Activated CD8-positive, alpha-beta memory T cell treated with anti-CD3 and anti-CD28 coated beads, Interleukin-2, amount 10 ng/mL, durations not matched to agents 7 days and 5 days (primary cell): ENCODE data around the gene TCIRG1. TPM values are rescaled to one million over a fixed set of nuclear protein-coding genes. Genes with fewer than 3 reads are reported as not detected.
"Not testable (repeated sequence)": the region's sequence is repeated elsewhere in the genome, so short reads cannot be mapped to it uniquely, and the experiment has no call there.

Experiments used
- ATAC-seq: fragments of 150-1000 bp; cut with Tn5 transposase; one replicate; pipeline ENCODE4 v1.10.0; 2021; ENCODE audit warnings: moderate library complexity
- CTCF ChIA-PET: fragments of 350-600 bp; sonication (Branson Sonifier 250); formaldehyde crosslinking; loops from one replicate; lab custom pipeline; 2021; ENCODE audit warnings: antibody characterized with exemption; lab: Charles Lee
- DNase-seq: peaks from one replicate; pipeline ENCODE4 v3.0.0-alpha.2; 2020
- H3K27ac Mint-ChIP-seq: one replicate; pipeline ENCODE4 v1.8.0; 2021; ENCODE audit warnings: mild to moderate bottlenecking, mixed read lengths
- H3K27me3 Mint-ChIP-seq: one replicate; pipeline ENCODE4 v1.8.0; 2021; ENCODE audit warnings: mixed read lengths
- H3K36me3 Mint-ChIP-seq: one replicate; pipeline ENCODE4 v1.8.0; 2021; ENCODE audit warnings: mild to moderate bottlenecking, mixed read lengths
- H3K4me1 Mint-ChIP-seq: one replicate; pipeline ENCODE4 v1.8.0; 2021; ENCODE audit warnings: mixed read lengths
- H3K4me3 Mint-ChIP-seq: one replicate; pipeline ENCODE4 v1.8.0; 2021; ENCODE audit warnings: mild to moderate bottlenecking, moderate library complexity, mixed read lengths
- H3K9me3 Mint-ChIP-seq: one replicate; pipeline ENCODE4 v1.8.0; 2022; ENCODE audit warnings: low read depth, mixed read lengths
- total RNA-seq, 2 experiments: library from RNA; stranded (reverse); gene quantifications; one replicate each; pipeline ENCODE4 v1.2.3, GENCODE V29; 2021

The TCIRG1 gene
- total RNA-seq, 2 experiments from 2014 or later = 235 to 311 TPM

DNA sequence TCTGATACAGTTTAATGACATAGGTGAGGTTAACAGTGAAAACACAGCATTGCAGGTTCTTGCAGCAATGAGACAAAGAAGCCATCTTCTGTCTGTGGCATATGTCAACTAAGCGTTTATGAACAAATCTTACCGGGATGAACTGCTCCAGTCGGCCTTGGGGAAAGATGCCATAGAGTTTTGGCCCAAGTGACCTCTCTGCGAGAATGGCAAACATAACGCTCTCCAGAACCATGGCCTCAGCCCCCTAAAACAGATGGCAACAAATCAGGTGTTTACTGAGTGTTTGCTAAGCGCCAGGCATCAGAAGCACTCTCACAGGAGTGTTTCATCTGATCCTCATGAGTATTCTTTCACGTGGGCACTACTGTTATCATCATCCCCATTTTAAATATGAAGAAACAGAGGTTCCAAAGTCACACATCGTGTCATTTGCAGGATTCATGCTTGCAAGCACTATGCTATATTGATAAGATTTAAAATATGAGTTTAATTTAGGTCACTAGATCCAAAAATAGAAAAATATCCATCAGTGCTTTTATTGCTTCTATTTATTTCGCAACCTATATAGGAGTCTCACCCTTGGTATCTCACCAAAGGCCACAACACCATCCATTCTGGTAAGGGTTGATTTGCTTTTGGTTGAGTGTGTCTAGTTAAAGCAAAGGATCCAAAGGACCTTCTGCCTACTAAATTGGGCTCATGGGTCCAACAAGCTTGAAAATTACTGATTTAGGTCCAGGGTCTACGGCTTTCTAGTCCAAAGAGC is 35.9 kb downstream of the TCIRG1 start:
- CTCF ChIA-PET = no interaction called here
- DNase-seq (no peak), ATAC-seq (no peak)
- no peak overlapping the region for H3K4me3 Mint-ChIP-seq
- H3K4me1 Mint-ChIP-seq = no peaks in the 10 kb centered on the region
- H3K27me3 Mint-ChIP-seq = no peaks in the 10 kb centered on the region
- no peak overlapping the region for H3K27ac Mint-ChIP-seq
- no peaks in the 10 kb centered on the region for H3K9me3 Mint-ChIP-seq
- H3K36me3 Mint-ChIP-seq = no peaks in the 10 kb centered on the region

DNA sequence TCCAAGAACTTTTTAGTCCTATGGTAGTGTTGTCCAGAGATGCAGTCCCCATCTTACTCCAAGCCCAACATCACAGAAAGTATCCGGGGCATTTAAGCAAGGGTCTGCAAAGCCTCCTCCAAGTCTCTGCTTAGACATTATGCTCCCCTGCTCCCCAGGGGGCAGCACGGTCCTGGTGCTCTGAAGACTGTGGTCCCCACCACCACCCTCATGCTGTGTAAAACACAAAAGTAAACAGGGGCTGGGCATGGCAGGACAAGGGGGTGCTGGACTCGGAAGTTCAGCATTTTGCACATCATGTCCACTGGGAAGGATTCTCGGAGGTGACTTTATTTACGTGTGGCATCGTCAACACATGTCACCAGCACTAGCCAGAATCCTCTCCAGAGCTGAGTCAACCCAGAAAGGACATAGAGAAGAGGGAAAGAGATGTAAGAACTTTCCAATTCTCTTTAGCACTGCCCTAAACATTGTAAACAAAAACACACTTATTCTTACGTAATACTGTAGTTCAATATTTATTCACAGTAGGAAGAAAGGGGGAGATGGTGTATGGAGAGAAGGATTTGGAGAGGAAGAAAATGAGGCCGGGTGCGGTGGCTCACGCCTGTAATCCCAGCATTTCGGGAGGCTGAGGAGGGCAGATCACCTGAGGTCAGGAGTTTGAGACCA is 37.7 kb downstream of the TCIRG1 start:
- H3K36me3 Mint-ChIP-seq = no peaks in the 10 kb centered on the region
- H3K27me3 Mint-ChIP-seq = no peaks in the 10 kb centered on the region
- CTCF ChIA-PET = no interaction called here
- no peaks in the 10 kb centered on the region for H3K9me3 Mint-ChIP-seq
- no peak for ATAC-seq
- no peaks in the 10 kb centered on the region for H3K4me1 Mint-ChIP-seq
- H3K4me3 Mint-ChIP-seq = no peak overlapping the region
- no peak for DNase-seq
- no peak overlapping the region for H3K27ac Mint-ChIP-seq

DNA sequence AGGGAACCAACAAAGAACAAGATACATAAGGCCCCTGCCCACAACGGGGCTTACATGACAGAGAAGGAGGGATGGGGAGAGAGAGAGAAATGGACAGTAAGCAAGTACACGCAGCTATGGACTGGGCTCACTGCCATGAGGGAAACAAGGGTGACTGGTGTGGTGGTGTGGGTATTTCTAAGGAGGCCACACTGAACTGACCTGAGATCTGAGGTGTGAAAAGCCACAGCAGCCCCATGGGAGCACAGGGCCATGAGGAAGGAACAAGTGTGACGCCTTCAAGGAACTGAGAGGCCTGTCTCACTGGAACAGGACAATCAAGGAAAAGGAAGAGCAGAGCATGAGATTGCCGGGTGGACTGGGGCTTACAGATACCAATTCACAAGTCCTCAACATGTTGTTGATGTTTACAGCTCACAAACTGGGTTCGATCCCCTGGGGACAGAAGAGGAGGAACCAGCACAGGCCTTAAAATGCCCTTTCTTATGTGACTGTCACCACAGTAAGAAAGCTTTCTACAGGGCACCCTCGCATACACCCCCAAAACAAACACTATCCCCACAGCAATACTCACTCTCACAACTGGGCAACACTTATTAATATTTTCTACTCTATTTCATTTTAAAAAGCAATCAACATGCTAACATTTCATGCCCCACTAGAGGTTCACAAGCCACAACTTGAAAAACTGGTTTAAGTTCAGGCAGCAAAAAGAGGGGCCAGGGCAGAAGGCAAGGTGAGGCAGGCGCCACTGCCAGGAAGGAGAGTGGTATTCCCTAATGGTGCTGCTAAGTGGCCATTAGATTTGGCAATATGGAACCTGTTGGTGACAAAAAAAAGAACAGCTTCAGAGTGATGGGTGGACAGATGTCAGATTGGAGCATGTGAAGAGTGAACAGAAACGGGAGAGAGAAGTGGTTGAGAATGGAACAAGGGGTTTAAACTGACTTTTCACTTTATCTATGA is 39.1 kb downstream of the TCIRG1 start:
- no peaks in the 10 kb centered on the region for H3K27me3 Mint-ChIP-seq
- no peak overlapping the region for H3K4me3 Mint-ChIP-seq
- no peak for ATAC-seq
- CTCF ChIA-PET = interaction anchor here (1.2 kb wide), 1 partner anchor 10 kb away, joined by 3 read pairs; no protein-coding TSS in a partner anchor
- no peak overlapping the region for H3K27ac Mint-ChIP-seq
- H3K9me3 Mint-ChIP-seq = no peaks in the 10 kb centered on the region
- no peak for DNase-seq
- H3K4me1 Mint-ChIP-seq = no peaks in the 10 kb centered on the region
- no peaks in the 10 kb centered on the region for H3K36me3 Mint-ChIP-seq

DNA sequence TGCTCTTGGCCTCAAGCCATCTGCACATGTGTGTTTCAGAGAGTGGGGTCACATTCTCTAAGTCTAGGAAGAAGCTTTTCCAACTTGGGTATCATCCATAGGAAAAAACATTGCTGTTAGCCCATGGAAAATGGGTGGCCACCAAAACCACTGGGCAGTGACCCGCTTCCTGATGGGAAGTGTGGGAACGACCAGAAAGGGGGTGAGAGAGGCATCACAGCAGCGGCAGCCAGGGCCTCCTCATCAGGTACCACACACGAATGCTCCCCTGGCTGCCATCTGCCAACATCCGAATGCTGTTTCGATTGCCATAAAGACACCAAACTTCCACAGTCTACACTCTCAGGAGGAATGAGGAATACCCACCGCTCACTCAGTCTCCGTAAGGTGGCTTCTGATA is 42.0 kb downstream of the TCIRG1 start:
- Mint-ChIP-seq H3K27me3 (no peaks in the 10 kb centered on the region), H3K36me3 (no peaks in the 10 kb centered on the region), H3K4me1 (no peaks in the 10 kb centered on the region), H3K27ac (no peak overlapping the region), H3K9me3 (no peaks in the 10 kb centered on the region), H3K4me3 (no peak overlapping the region)
- CTCF ChIA-PET = no interaction called here
- no peak for DNase-seq
- ATAC-seq = no peak

DNA sequence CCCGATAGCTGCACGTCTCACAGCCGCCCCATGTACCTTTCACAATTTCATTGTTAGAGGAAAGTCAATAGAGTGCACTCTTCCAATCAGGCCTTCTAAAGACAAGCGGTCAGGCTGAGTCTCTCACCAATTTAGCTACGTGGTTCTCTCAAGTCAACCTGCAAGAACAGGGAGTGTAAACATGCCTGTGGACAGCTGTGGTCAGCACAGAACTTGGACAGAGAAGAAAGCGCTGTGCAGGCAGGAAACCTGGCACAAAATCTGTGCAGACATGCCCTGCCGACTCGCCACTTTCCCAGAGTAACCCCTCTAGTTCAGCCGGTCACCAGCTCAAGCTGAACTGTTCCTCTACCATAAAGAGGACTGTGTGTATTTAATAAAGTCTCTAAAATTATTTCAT is 42.9 kb downstream of the TCIRG1 start:
- no peak for ATAC-seq
- H3K27me3 Mint-ChIP-seq = no peaks in the 10 kb centered on the region
- no peaks in the 10 kb centered on the region for H3K36me3 Mint-ChIP-seq
- no peak overlapping the region for H3K4me3 Mint-ChIP-seq
- H3K4me1 Mint-ChIP-seq = no peaks in the 10 kb centered on the region
- CTCF ChIA-PET = no interaction called here
- no peaks in the 10 kb centered on the region for H3K9me3 Mint-ChIP-seq
- H3K27ac Mint-ChIP-seq = no peak overlapping the region
- no peak for DNase-seq

DNA sequence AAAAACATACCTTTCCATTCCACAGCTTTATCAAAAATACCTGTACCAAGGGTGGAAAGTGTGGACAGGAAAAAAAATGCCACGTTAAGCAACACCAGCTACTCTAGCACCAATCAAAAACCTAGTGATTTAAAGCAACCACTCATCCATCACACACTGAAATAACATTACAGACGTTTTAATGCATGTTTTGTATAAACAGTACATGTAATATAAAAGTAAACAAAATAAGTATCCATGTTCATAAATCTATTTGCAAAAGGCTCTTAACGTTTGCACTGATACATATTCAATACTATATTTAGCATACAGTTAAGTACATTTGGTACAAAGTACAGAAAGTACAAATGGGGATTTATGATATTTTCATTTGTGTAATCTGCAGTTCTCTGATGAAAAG is 43.7 kb downstream of the TCIRG1 start:
- no peak for ATAC-seq
- H3K9me3 Mint-ChIP-seq = no peaks in the 10 kb centered on the region
- no peaks in the 10 kb centered on the region for H3K4me1 Mint-ChIP-seq
- no peak overlapping the region for H3K4me3 Mint-ChIP-seq
- no peaks in the 10 kb centered on the region for H3K27me3 Mint-ChIP-seq
- no peaks in the 10 kb centered on the region for H3K36me3 Mint-ChIP-seq
- H3K27ac Mint-ChIP-seq = no peak overlapping the region
- no peak for DNase-seq
- CTCF ChIA-PET = no interaction called here

DNA sequence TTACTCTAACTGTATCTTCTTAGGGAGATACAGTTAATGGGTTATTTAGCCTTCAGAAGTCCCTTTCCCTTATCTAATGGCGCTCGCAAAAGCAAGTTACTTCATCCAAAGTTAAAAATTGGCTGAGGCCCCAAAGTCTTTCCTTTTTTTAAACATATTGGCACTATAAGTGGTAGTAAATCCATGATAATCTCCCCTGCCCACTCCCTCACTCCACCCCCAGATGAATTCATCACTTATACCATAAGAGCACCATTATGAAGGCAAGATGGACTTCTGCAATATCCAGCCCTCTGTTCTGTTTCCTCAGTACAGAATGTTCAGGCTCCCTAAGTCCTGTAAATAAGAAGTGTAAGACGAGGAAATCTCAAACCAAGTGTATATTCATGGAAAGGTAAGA is 44.7 kb downstream of the TCIRG1 start:
- CTCF ChIA-PET = no interaction called here
- no peaks in the 10 kb centered on the region for H3K4me1 Mint-ChIP-seq
- no peak overlapping the region for H3K27ac Mint-ChIP-seq
- ATAC-seq (no peak), DNase-seq (no peak)
- no peaks in the 10 kb centered on the region for H3K9me3 Mint-ChIP-seq
- no peaks in the 10 kb centered on the region for H3K36me3 Mint-ChIP-seq
- H3K27me3 Mint-ChIP-seq = no peaks in the 10 kb centered on the region
- H3K4me3 Mint-ChIP-seq = no peak overlapping the region

DNA sequence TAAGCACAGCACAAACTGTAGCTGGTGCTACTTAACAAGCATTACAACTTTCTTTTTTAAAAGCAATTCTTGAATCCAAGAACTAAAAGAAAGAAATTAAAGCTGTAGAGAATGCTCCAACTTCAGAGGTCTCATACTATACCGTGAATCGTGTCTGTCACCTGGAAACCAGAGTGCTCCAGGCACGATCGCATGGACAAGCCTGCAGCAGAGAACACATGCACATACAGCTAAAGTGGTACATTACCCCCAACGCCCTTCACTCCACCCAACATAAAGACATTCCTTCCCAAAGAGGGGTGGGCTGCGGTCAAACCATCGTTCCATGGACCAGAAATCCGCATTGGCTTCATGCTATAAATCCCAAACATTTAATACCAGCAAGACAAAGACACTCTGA is 50.9 kb downstream of the TCIRG1 start:
- no peak for DNase-seq
- Mint-ChIP-seq H3K9me3 (no peaks in the 10 kb centered on the region), H3K27me3 (no peaks in the 10 kb centered on the region), H3K27ac (no peak overlapping the region), H3K4me3 (no peak overlapping the region), H3K4me1 (peaks cover 5% of the 10 kb centered on the region), H3K36me3 (no peaks in the 10 kb centered on the region)
- no peak for ATAC-seq
- CTCF ChIA-PET = no interaction called here

DNA sequence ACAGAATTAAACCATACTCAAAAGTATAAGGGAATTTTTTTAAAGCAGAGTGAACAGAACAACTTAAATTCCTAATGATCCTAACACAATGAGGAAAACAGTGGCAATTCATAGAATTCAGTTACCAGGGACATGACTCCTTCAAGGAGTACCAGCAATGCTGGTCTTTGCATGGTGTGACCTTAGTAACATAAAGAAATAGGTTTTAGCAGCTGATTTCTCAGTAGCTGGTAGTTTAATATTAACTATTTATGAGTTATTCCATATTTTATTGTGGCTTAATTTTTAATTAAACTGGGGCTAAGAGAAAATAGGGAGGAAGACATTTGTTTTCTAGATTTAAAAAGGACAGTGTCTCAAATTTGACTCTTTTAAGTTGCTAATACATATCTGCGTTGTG is 51.5 kb downstream of the TCIRG1 start:
- no peak for DNase-seq
- ATAC-seq = no peak
- H3K36me3 Mint-ChIP-seq = no peaks in the 10 kb centered on the region
- no peaks in the 10 kb centered on the region for H3K9me3 Mint-ChIP-seq
- H3K4me1 Mint-ChIP-seq = peaks cover 5% of the 10 kb centered on the region
- H3K4me3 Mint-ChIP-seq = no peak overlapping the region
- CTCF ChIA-PET = no interaction called here
- H3K27ac Mint-ChIP-seq = peak overlapping the region; percentile 42
- H3K27me3 Mint-ChIP-seq = no peaks in the 10 kb centered on the region

DNA sequence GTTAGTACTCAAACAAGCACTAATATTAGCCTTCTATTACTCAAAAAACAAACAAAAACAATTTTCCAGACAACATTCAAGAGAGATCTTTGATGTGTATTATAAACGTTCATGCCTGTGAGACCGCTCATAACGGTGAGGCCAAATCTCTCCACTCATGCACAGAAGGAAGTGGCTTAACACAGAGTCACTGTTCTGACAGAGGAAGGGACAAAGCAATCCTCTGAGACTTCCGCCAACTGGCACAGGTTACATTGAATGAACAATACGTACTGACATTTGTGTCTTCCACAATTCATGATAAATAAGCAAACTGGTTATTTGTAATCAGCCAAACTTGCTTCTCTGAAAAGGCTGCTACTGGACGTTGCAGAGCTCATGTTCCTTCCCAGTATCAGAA is 51.9 kb downstream of the TCIRG1 start:
- no peaks in the 10 kb centered on the region for H3K9me3 Mint-ChIP-seq
- ATAC-seq (no peak), DNase-seq (no peak)
- no peaks in the 10 kb centered on the region for H3K27me3 Mint-ChIP-seq
- peaks cover 5% of the 10 kb centered on the region for H3K4me1 Mint-ChIP-seq
- H3K36me3 Mint-ChIP-seq = no peaks in the 10 kb centered on the region
- CTCF ChIA-PET = no interaction called here
- H3K4me3 Mint-ChIP-seq = no peak overlapping the region
- H3K27ac Mint-ChIP-seq = peak overlapping the region; percentile 42

DNA sequence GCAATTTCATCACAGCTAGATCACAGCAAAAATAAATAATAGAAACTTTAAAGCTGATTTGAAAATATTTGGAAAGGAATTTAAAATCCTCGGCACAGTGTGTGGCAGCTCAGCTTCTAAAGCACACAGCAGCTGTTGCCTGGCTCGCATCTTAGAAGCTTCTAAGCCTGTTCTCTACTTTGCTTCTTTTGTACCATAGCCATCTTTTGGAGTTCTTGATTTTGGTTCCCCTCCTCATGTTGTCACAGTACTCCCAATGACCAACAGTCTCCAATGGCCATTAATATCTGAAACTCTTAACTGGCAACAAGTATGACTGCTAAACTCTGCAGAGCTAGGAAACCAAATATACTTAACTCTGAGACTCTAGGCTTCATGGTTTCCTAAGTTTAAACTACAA is 53.6 kb downstream of the TCIRG1 start:
- no peaks in the 10 kb centered on the region for H3K36me3 Mint-ChIP-seq
- ATAC-seq (no peak), DNase-seq (no peak)
- CTCF ChIA-PET = interaction anchor here (1.2 kb wide), 1 partner anchor 116 kb away, joined by 4 read pairs; no protein-coding TSS in a partner anchor
- H3K27me3 Mint-ChIP-seq = no peaks in the 10 kb centered on the region
- no peaks in the 10 kb centered on the region for H3K9me3 Mint-ChIP-seq
- peaks cover 5% of the 10 kb centered on the region for H3K4me1 Mint-ChIP-seq
- no peak overlapping the region for H3K27ac Mint-ChIP-seq
- H3K4me3 Mint-ChIP-seq = no peak overlapping the region

DNA sequence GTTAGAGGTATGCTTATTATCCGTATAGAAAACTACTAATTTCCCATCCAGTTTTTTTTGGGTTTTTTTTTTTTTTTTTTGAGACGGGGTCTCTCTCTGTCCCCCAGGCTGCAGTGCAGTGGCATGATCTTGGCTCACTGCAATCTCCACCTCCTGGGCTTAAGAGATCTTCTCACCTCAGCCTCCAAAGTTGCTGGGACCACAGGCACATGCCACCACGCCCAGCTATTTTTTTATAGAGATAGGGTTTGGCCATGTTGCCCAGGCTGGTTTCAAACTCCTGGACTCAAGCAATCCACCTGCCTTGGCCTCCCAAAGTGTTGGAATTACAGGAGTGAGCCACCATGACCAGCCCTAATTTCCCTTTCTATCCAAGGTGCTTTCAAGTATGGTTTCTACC is 54.1 kb downstream of the TCIRG1 start:
- not testable (repeated sequence) for DNase-seq, H3K4me1 Mint-ChIP-seq, ATAC-seq, H3K36me3 Mint-ChIP-seq, H3K27me3 Mint-ChIP-seq, H3K4me3 Mint-ChIP-seq, H3K27ac Mint-ChIP-seq, H3K9me3 Mint-ChIP-seq
- CTCF ChIA-PET = interaction anchor here (1.2 kb wide), 1 partner anchor 116 kb away, joined by 4 read pairs; no protein-coding TSS in a partner anchor

DNA sequence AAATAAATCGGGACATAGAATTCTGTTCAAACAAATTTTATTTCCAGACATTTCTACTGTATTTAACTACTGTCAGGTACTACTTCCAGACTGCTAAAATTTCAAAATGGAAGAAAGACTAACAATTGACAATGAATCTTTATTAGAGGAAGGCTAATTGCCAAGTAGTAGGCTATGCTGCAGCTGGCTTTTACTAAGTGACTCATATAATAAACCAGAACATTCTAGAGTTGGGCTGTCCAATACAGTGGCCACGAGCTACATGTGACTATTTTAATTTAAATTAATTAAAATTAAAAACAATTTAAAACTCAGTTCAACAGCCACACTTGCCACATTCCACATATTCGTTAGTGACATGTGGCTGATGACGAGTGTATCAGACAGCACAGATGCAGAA is 54.7 kb downstream of the TCIRG1 start:
- H3K27me3 Mint-ChIP-seq = no peaks in the 10 kb centered on the region
- H3K9me3 Mint-ChIP-seq = no peaks in the 10 kb centered on the region
- DNase-seq (no peak), ATAC-seq (no peak)
- H3K4me3 Mint-ChIP-seq = no peak overlapping the region
- H3K36me3 Mint-ChIP-seq = no peaks in the 10 kb centered on the region
- H3K4me1 Mint-ChIP-seq = peaks cover 5% of the 10 kb centered on the region
- CTCF ChIA-PET = no interaction called here
- no peak overlapping the region for H3K27ac Mint-ChIP-seq
